Measurements from ENCODE around the gene BICRAL.

DNA sequence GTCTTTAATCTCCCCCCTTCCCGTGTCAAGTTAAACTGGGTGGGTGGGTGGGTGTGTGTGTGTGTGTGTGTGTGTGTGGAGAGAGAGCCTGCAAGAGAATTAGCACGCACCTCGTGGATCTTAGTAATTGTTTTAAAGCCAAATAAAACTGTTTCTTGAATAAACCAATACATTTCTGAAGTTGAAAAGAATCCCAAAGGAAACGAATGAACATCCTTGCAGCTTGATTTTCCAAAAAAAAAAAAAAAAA, 381 bp upstream of the BICRAL start:
- TF ChIP-seq, protein P1, sequence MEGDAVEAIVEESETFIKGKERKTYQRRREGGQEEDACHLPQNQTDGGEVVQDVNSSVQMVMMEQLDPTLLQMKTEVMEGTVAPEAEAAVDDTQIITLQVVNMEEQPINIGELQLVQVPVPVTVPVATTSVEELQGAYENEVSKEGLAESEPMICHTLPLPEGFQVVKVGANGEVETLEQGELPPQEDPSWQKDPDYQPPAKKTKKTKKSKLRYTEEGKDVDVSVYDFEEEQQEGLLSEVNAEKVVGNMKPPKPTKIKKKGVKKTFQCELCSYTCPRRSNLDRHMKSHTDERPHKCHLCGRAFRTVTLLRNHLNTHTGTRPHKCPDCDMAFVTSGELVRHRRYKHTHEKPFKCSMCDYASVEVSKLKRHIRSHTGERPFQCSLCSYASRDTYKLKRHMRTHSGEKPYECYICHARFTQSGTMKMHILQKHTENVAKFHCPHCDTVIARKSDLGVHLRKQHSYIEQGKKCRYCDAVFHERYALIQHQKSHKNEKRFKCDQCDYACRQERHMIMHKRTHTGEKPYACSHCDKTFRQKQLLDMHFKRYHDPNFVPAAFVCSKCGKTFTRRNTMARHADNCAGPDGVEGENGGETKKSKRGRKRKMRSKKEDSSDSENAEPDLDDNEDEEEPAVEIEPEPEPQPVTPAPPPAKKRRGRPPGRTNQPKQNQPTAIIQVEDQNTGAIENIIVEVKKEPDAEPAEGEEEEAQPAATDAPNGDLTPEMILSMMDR (IDR thresholded peaks at IDR 0.05): no peak
- no peak for TF ChIP-seq POLR2AphosphoS5 (IDR thresholded peaks at IDR 0.05)

Measured in breast epithelium (tissue), 3 donors.